ENCODE data around the gene ENOPH1.
A peak's percentile ranks its signal among the peaks of the same experiment; 100 is the strongest.
"Not testable (repeated sequence)": the region's sequence is repeated elsewhere in the genome, so short reads cannot be mapped to it uniquely, and the experiment has no call there.

Gene ENOPH1

DNA sequence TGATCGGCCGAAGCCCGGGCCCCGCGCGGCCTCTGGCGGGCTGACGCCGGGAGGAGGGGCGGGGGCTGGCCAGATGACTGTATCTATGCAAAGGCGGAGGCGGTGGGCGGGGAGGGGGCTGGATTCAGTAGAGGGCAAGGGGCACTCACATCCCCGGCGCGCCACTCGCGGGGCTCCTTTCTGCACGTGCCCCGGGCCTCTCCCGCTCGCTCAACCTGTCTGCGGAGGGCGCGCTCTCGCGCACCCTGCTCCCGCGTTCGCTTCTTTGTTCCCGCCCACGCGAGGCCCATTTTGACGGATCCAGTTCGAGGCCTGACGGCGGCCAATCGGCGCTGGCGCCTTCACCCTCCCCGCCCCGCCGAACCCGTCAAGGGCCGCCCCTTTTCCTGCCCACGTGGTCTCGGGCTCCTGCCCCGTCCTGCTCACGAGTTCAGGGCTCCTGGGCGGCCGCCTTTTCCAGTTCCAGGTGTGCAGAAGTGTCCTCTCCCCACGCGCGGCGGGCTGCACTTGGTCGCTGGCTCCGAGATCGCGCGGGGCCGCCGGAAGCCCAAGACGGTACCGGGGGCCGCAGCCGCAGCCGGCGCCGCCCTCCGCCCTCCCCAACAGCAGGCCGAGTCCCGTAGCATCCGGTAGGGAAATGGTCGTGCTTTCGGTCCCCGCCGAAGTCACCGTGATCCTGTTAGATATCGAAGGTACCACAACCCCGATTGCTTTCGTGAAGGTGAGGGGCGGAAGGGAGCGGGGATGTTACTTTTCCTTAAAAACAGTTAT is at the start of gene ENOPH1, which contains the start of gene HNRNPDL:
Gene ENOPH1, plus strand, starts transcription at position 398 of the 771 bp plus-strand sequence. Its CDS starts 240 bp downstream, at position 638.
Gene HNRNPDL, minus strand, starts transcription at position 270 of the 771 bp plus-strand sequence. CDS start 772 bp downstream, outside the sequence.
- peak; percentile 89 to 93 for DNase-seq (ENCODE audit: low read depth in 2 of 2, low spot score in 1 of 2)

DNA sequence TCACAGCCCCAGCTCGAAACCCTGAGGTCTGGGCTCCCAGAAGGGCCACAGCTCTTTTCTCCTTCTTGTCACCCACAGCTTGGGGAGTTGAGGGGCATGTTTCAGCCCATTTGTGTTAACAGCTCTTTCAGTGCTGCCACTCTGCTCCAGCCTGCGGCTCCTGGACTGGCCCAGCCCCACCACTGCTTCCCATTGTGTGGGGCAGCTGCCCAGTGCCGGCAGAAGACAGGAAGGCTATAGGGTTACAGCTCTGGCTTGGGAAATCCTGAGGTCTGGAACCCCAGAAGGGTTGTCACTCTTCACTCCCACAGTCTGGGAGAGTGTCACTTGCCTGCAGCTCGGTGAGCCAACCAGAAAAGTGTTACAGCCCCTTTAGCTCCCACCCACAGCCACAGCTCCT is 49.6 kb upstream of the ENOPH1 start:
- DNase-seq (ENCODE audit: low read depth in 2 of 2, low spot score in 1 of 2): no peak

DNA sequence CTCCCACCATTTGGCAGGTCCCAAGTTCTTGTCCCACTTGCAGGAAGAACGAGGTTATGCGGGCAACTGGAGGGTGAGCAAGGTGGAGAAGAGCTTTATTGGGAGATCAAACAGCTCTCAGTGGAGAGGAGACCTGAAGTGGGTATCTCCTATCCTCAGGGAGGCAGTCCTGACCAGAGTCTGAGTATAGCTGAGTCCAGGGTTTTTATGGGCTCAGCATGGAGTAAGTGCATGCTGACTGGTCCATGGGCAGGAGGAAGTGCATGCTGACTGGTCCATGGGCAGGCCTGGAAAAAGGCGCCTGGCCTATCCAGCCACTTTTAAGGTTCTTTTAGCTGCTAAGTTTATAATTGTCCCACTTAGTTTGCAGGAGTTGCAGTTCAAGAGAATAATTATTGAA is 49.2 kb upstream of the ENOPH1 start:
- DNase-seq (ENCODE audit: low read depth in 2 of 2, low spot score in 1 of 2): no peak

DNA sequence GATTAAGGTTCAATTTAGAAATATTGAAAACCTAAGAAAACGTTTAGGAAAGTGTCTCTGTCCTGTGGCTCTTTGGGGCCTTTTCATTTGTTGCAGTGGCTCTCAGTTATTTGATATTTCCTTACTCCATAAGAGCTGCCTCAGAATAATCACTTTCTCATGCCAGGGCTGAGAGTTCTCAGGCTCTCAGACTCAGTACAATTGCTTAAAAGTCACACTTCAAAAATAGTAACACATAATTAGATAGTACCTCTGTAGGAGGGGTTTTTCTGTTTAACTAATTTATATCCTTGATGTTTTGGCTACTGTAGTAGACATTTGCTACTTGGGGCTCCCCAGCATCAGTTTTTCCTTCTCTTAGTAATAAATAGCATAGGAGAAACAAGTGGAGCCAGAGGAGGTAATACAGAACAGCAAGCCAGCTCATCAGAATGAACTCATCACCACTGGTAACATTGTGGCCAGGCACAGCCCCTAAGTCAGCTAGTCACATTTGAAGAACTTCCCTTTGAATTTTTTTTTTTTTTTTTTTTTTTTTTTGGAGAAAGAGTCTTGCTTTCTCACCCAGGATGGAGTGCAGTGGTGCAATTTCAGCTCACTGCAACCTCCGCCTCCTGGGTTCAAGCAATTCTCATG is 48.6 kb upstream of the ENOPH1 start:
- no peak for DNase-seq (ENCODE audit: low read depth in 2 of 2, low spot score in 1 of 2)

DNA sequence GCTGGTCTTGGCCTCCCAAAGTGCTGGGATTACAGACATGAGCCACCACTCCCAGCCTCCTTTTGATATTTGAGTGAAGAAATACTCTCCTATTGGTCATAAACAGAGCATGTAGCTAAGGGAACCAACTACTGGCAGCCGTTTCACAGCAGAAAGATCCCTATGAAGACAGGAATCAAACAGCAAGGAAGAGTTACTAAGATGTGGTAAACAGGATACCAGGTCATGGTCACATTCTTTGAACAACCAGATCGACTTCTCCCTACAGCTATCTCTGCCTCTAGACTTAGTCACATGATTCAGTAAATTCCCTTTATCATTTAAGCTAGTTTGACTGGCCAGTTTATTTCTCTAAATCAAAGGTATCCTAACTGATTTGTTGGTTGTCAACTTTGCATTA is 47.6 kb upstream of the ENOPH1 start:
- no peak for DNase-seq (ENCODE audit: low read depth in 2 of 2, low spot score in 1 of 2)

DNA sequence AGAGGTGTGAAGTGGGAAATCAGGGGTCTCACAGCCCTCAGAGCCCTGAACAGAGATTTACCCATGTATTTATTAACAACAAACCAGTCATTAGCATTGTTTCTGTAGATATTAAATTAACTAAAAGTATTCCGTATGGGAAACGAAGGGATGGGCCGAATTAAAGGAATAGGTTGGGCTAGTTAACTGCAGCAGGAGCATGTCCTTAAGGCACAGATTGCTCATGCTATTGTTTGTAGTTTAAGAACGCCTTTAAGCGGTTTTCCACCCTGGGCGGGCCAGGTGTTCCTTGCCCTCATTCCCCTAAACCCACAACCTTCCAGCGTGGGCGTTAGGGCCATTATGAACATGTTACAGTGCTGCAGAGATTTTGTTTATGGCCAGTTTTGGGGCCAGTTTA is 44.1 kb upstream of the ENOPH1 start:
- DNase-seq (ENCODE audit: low read depth in 2 of 2, low spot score in 1 of 2): not testable (repeated sequence)

DNA sequence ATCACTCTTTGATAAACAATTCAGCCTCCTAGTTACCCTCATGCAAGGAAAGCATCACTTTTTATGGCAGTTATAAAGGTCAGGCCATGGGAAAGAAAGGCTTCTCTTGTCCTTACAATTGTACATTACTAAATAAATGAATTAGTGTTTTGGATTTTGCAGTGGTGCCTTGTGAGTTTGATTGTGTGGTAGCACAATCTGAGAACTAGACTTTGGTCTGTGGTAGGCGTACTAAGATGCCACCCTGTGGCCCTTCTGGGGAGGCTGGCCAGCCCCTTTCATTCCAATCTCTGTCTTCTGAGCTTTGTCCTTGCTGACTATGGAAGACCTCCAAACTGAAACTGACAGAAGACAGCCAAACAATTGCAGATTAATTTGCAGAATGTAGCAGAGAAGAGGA is 42.0 kb upstream of the ENOPH1 start:
- DNase-seq (ENCODE audit: low read depth in 2 of 2, low spot score in 1 of 2): no peak

DNA sequence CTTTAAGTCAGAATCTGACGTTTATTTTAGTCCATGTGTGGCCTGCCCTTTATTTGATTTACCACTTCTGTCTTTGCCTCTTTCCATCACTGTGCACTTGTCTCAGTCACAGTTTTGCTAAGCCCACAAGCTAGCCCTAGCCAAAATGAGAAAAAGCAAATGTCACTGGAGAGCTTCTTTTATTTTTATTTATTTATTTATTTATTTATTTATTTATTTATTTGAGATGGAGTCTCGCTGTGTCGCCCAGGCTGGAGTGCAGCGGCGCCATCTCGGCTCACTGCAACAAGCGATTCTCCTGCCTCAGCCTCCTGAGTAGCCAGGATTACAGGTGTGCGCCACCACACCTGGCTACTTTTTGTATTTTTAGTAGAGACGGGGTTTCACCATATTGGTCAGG is 40.3 kb upstream of the ENOPH1 start:
- not testable (repeated sequence) for DNase-seq (ENCODE audit: low read depth in 2 of 2, low spot score in 1 of 2)

DNA sequence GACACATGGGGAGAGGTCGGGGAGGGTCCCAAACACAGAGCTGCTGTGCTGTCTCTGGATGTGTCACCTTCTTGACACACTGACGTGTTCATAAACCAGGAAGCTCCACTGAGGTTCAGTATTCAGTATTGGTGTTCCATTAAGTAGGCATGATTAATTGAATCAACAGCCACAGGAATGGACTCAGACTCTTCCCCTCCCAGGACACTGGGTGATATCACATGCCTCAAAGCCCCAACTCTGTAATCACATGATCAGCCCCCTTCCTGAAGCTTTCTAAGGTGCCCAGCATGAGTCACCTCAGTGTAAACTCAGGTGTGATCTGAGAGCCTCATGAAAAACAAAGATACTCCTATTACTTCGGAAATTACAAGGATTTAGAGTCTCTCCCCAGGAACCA is 35.5 kb upstream of the ENOPH1 start:
- DNase-seq (ENCODE audit: low read depth in 2 of 2, low spot score in 1 of 2): no peak

DNA sequence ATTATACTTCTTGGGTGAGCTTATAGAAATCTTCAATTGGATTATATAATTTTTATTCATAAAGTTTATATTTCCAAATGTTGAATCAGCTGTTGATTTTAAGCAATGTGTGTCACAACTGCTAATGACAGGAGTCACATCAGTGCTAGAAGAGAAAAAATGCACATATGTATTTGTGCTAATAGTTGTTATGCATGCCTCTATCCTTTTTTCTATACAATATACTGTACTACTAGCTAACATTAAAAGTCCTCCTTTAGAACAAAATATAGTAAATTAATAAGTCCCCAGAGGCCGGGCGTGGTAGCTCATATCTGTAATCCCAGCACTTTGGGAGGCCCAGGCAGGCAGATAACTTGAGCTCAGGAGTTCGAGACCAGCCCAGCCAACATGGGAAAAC is 32.9 kb upstream of the ENOPH1 start:
- no peak for DNase-seq (ENCODE audit: low read depth in 2 of 2, low spot score in 1 of 2)

DNA sequence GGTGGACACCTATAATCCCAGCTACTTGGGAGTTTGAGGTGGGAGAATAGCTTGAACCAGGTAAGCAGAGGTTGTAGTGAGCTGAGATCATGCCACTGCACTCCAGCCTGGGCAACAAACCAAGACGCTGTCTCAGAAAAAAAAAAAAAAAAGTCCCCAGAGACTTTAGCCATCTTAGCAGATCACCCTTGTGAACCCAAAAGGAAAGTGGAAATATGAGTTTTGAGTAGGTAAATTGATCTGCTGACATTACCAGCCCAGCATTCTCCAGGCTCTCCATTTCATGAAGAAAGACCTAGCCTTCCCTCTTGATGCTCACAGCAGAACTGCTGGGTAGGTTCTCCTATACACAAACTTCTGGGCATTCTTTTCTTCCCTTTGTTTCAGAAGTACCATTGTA is 32.1 kb upstream of the ENOPH1 start:
- no peak for DNase-seq (ENCODE audit: low read depth in 2 of 2, low spot score in 1 of 2)

DNA sequence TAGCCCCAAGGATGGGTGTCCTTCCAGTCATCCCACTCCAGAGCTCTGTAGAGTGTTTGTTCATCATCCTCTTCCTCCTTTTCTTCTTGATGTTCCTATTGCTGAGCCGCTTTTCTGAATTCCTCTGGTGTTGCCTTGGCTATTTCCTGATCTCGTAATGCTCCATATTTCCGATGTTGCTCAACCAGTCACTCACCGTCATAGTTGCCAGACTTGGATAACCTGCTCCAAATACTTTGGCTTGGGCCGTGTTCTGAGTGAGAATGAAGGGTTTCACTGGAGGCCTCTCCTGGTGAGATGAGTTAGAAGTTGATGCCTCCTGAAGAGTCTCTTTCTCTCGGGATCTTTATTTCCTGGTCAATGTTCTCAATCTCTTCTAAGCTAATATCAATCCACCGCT is 28.8 kb upstream of the ENOPH1 start:
- DNase-seq (ENCODE audit: low read depth in 2 of 2, low spot score in 1 of 2): no peak

DNA sequence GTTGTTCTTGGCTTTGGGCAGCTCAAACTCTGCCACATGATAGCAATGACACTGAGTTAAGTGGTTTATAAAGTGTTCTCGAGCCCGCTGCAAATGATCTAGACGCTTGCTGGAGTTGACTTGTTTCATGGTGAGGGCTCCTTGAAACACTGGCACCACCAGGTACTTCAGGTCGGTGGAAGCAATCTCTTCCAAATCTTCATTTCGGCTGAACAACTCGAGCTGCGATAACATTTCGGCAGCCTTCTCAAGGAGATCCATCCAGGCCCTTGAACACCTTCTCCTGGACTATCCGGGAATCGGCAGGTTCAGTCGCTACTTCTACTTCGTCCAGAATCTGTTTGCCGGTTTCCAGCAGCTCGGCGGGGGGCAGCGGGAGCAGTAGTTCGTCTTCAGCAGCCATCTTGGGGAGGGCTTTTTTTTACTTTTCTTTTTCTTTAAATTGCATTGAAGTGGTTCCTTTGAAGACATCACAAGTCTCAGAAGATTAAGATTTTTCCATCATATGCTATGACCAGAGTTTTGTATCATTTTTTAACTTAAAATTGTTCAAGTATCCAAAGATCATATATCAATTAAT is 28.1 kb upstream of the ENOPH1 start:
- DNase-seq (ENCODE audit: low read depth in 2 of 2, low spot score in 1 of 2): no peak

DNA sequence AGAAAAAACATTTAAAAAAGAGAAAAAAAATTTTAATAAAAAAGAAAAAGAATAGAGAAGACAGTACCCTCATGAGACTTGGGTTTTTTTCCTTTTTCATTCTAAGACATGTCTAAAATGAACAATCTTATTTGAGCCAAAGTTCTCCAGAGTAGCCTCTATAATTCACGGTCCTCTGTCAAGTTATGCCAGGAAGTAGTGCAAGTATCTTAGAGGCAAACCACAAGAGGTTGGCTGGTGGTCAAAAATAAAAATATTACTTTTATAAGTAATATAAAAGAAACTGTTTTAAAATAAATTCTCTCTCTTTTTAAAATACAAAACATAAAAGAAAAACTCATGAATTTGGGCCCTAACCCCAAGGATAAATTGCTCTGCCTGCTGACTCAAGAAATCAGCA is 26.7 kb upstream of the ENOPH1 start:
- no peak for DNase-seq (ENCODE audit: low read depth in 2 of 2, low spot score in 1 of 2)

DNA sequence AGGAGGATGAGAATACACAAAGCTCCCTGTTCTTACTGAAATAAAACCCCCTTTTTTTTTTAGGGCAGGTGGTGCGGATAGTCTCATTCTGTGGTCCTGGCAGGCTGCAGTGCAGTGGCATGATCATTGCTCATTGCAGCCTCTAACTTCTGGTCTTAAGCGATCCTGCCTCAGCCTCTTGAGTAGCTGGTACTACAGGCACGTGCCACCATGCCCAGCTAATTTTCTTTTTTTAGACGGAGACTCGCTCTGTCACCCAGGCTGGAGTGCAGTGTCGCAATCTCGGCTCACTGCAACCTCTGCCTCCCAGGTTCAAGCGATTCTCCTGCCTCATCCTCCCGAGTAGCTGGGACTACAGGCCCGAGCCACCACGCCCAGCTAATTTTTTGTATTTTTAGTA is 15.3 kb upstream of the ENOPH1 start:
- DNase-seq (ENCODE audit: low read depth in 2 of 2, low spot score in 1 of 2): not testable (repeated sequence)

DNA sequence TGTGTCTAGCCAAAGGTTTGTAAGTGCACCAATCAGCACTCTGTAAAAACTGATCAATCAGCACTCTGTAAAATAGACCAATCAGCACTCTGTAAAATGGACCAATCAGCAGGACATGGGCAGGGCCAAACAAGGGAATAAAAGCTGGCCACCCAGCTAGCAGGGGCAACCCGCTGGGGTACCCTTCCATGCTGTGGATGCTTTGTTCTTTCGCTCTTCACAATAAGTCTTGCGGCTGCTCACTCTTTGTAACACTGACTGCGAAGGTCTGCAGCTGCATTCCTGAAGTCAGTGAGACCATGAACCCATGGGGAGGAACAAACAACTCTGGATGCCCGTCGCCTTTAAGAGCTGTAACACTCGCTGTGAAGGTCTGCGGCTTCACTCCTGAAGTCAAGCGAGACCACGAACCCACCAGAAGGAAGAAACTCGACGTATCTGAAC is 14.4 kb upstream of the ENOPH1 start:
- no peak for DNase-seq (ENCODE audit: low read depth in 2 of 2, low spot score in 1 of 2)

DNA sequence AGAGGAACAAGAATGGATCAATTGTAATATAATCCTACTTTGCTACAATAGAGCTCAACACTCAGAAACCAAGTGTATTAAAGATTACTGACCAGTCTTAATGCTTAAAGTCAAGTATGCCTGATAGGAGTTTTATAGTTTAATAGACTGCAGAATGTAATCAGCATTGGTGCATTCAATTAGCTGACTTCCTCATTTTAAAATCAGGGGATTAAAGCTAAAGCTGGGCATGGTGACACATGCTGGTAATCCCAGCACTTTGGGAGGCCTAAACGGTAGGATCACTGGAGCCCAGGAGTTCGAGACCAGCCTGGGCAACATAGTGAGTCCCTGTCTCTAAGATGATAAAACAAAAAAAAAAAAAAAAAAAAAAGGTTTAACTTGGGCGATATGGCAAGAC is 10.9 kb upstream of the ENOPH1 start:
- DNase-seq (ENCODE audit: low read depth in 2 of 2, low spot score in 1 of 2): no peak

DNA sequence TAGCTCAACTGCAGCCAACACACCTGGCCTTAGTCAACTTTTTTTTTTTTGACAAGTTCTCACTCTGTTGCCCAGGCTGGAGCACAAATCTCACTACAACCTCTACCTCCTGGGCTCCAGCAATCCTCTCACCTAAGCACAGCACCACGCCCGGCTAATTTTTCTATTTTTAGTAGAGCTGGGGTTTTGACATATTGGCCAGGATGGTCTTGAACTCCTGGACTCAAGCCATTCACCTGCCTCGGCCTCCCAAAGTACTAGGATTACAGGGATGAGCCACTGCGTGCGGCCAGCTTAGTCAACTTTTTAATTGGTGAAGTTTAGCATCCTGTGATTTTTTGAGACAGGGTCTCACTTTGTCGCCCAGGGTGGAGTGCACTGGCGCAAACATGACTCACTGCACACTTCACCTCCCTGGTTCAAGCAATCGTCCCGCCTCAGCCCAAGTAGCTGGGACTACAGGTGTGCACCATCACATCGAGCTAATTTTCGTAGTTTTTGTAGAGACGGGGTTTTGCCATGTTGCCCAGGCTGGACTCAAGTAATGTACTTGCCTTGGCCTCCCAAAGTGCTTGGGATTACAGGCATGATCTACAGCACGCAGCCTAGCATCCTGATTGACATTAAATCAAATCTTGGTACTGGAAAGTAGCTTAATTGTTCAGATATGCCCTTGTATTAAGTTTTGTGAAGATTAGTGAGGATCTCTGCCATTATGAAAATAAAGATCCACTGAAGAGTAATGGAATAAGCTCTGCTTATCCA is 8.4 kb upstream of the ENOPH1 start:
- no peak for DNase-seq (ENCODE audit: low read depth in 2 of 2, low spot score in 1 of 2)

DNA sequence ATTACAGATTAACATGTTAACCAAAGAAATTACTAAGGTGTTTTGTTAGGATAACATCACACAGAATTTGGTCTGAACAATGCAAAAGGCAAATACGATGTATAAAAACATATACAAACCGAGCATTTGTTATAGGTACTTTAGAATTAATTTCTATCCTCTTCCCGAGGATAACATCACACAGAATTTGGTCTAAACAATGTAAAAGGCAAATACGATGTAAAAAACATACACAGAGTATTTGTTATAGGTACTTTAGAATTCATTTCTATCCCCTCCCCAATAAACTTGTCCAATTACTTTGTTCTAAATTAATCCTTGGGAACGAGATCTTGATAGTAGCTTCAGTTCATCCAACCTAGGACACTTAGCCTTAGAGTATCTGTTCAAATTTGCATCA is 7.8 kb upstream of the ENOPH1 start:
- no peak for DNase-seq (ENCODE audit: low read depth in 2 of 2, low spot score in 1 of 2)

DNA sequence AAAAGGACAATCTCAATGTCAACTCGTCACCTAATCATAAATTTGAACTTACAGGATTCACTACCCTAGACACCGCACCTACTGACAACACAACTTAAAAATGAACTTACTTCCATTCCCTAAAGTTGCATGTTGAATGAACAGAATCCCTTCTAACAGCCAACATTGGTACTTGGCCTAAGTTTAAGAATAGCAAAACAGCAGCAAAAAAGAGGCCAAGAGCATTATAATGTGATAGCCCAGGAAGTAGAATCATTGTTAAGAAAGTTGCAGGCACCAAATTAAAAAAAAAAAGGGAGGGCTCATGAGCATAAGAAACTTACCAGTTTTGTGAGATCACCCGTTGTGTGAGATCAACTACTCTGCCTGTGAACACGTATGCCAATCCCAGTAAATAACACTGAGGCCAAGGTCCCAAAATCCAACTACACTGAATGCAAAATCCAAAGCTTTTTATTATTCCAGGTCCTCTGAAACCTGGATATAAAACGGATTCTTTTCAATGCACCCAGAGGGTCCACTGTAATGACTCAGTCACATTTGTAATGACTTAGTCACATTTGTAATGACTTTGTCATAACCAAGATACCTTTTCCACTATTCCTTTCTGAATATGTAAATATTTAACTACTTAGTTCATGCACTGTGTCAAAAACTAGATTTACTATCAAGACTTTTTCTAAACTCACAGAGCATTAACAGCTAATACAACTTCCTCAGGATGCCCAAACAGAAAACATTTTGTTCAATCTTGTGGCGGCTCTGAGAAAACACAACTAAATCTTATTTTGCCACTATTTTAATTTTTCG is 6.9 kb upstream of the ENOPH1 start:
- no peak for DNase-seq (ENCODE audit: low read depth in 2 of 2, low spot score in 1 of 2)

DNA sequence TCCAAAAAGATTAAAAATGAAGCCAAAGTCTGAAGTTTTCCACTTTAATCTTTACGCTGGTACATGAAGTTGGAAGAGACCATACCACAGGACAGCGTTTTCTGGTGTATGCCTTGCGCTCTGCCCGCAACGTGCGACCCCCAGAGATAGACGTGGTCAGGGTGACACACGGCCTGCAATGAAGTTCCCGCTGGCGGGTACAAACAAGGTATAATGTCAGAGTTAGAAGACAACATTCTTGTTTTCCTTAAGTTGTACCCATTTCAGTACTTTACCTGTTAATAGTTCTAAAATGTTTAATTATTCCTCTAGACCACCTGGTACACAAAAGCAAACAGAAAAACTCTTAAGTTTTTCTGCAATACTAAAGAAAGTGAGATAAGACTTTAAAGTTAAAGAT is 4.9 kb upstream of the ENOPH1 start:
- DNase-seq (ENCODE audit: low read depth in 2 of 2, low spot score in 1 of 2): no peak
